HG03280 (cell line): ENCODE results near the gene LAMA5.

Source experiments
- ATAC-seq: cut with Tn5 transposase; IDR thresholded peaks from one replicate; pipeline ENCODE4 v1.9.1; 2021; ENCODE audit warnings: mild to moderate bottlenecking, moderate library complexity; ENCODE audit not compliant: unreplicated experiment

The LAMA5 gene

GRCh38 chr20:62274332-62274950, 92.7 kb downstream of the LAMA5 start:
- no peak for ATAC-seq

GRCh38 chr20:62273416-62273815, 93.7 kb downstream of the LAMA5 start:
- ATAC-seq: no peak

- no peak for ATAC-seq
Measured at GRCh38 chr20:62272200-62272599, 94.9 kb downstream of the LAMA5 start.

- no peak for ATAC-seq
Measured at GRCh38 chr20:62269871-62270270, 97.2 kb downstream of the LAMA5 start.

- ATAC-seq: no peak
Measured at GRCh38 chr20:62269378-62269777, 97.7 kb downstream of the LAMA5 start.

GRCh38 chr20:62268228-62268900, 98.7 kb downstream of the LAMA5 start:
- no peak for ATAC-seq

- ATAC-seq: no peak
Measured at GRCh38 chr20:62267543-62267942, 99.6 kb downstream of the LAMA5 start.

- ATAC-seq: no peak
Measured at GRCh38 chr20:62266851-62267250, 100.3 kb downstream of the LAMA5 start.

GRCh38 chr20:62266340-62266739, 100.8 kb downstream of the LAMA5 start:
- no peak for ATAC-seq

GRCh38 chr20:62265365-62265764, 101.7 kb downstream of the LAMA5 start:
- no peak for ATAC-seq

GRCh38 chr20:62263396-62263795, 103.7 kb downstream of the LAMA5 start:
- no peak for ATAC-seq

- ATAC-seq: no peak
Measured at GRCh38 chr20:62262064-62262463, 105.0 kb downstream of the LAMA5 start.

- ATAC-seq: no peak
Measured at GRCh38 chr20:62259294-62259565, 107.9 kb downstream of the LAMA5 start.
